Hepatocyte (in vitro differentiated cells): ENCODE results near the gene HTRA2.

Source experiments
- CTCF ChIP-seq: fragments of 200-600 bp; sonication (generic); IDR thresholded peaks from 2 replicates; pipeline ENCODE4 v1.5.1; 2016; ENCODE audit warnings: antibody characterized with exemption, mild to moderate bottlenecking; ENCODE audit not compliant: poor library complexity
- EZH2 ChIP-seq: fragments of 200-600 bp; sonication (generic); IDR thresholded peaks from 2 replicates; pipeline ENCODE4 v1.6.1; 2016; ENCODE audit warnings: antibody characterized with exemption, mild to moderate bottlenecking, borderline replicate concordance

GRCh38 chr2:74536166-74536950 lies 6.6 kb downstream of the HTRA2 start:
- TF ChIP-seq CTCF (no peak), EZH2 (no peak)
